HepG2 (cell line): Measurements from ENCODE around the gene SLCO4A1. TPM values are rescaled to one million over a fixed set of nuclear protein-coding genes. Genes with fewer than 3 reads are reported as not detected.

ENCODE experiments used
- AHR ChIP-seq: IDR thresholded peaks from 2 replicates; pipeline ENCODE4 v1.6.1; 2018; ENCODE audit warnings: missing genetic modification reagents, missing compliant biosample characterization
- BRCA1 ChIP-seq: sonication (generic); formaldehyde crosslinking; IDR thresholded peaks from 2 replicates; pipeline ENCODE4 v1.4.0; 2020; ENCODE audit warnings: missing genetic modification reagents
- BRD4 ChIP-seq: sonication (generic); formaldehyde crosslinking; IDR thresholded peaks from 2 replicates; pipeline ENCODE4 v1.4.0; 2020; ENCODE audit warnings: missing genetic modification reagents
- HNRNPL ChIP-seq: fragments of 200-400 bp; formaldehyde crosslinking; IDR thresholded peaks from 2 replicates; pipeline ENCODE4 v1.6.1; 2017; ENCODE audit warnings: mild to moderate bottlenecking, low read depth, low read length
- HOXA3 ChIP-seq: sonication (generic); formaldehyde crosslinking; IDR thresholded peaks from 2 replicates; pipeline ENCODE4 v1.5.0; 2020; ENCODE audit warnings: missing genetic modification reagents
- HOXD1 ChIP-seq: sonication (generic); formaldehyde crosslinking; IDR thresholded peaks from 2 replicates; pipeline ENCODE4 v1.5.0; 2020; ENCODE audit warnings: missing genetic modification reagents
- MAF1 ChIP-seq: sonication (generic); formaldehyde crosslinking; IDR thresholded peaks from 2 replicates; pipeline ENCODE4 v1.5.0; 2020; ENCODE audit warnings: missing genetic modification reagents, borderline replicate concordance
- NR3C1 ChIP-seq: sonication (generic); formaldehyde crosslinking; IDR thresholded peaks from 2 replicates; pipeline ENCODE4 v1.4.0; 2020; ENCODE audit warnings: missing genetic modification reagents
- RFXANK ChIP-seq: IDR thresholded peaks from 2 replicates; pipeline ENCODE4 v1.6.1; 2016
- TMF1 ChIP-seq: sonication (generic); formaldehyde crosslinking; IDR thresholded peaks from 2 replicates; pipeline ENCODE4 v1.8.1; 2022; ENCODE audit warnings: low read depth, missing genetic modification reagents
- ZFP82 ChIP-seq: sonication (generic); formaldehyde crosslinking; IDR thresholded peaks from 2 replicates; pipeline ENCODE4 v1.5.1; 2020; ENCODE audit warnings: mild to moderate bottlenecking, missing genetic modification reagents, borderline replicate concordance
- ZNF224 ChIP-seq: sonication (generic); formaldehyde crosslinking; IDR thresholded peaks from 2 replicates; pipeline ENCODE4 v1.5.0; 2020; ENCODE audit warnings: mild to moderate bottlenecking, missing genetic modification reagents
- ZNF232 ChIP-seq: sonication (generic); formaldehyde crosslinking; IDR thresholded peaks from 2 replicates; pipeline ENCODE4 v1.4.0; 2020; ENCODE audit warnings: missing genetic modification reagents, borderline replicate concordance
- ZNF484 ChIP-seq: sonication (generic); formaldehyde crosslinking; IDR thresholded peaks from 2 replicates; pipeline ENCODE4 v1.5.1; 2020; ENCODE audit warnings: mild to moderate bottlenecking, low read depth, missing genetic modification reagents, borderline replicate concordance
- ZNF549 ChIP-seq: sonication (generic); formaldehyde crosslinking; IDR thresholded peaks from 2 replicates; pipeline ENCODE4 v1.5.0; 2020; ENCODE audit warnings: missing genetic modification reagents
- ZNF660 ChIP-seq: sonication (generic); formaldehyde crosslinking; IDR thresholded peaks from 2 replicates; pipeline ENCODE4 v1.5.1; 2020; ENCODE audit warnings: mild to moderate bottlenecking, low read depth, missing genetic modification reagents, borderline replicate concordance
- ZNF883 ChIP-seq: sonication (generic); formaldehyde crosslinking; IDR thresholded peaks from 2 replicates; pipeline ENCODE4 v1.5.1; 2020; ENCODE audit warnings: mild to moderate bottlenecking, missing genetic modification reagents; ENCODE audit errors: not compliant biosample characterization
- polyA plus RNA-seq, 8 experiments: library from polyadenylated mRNA; depleted of rRNA in 3 of 8; stranded (reverse) in 7 of 8; unstranded in 1 of 8; fragments of >200 nt; fragmentation: Illumina TruSeq in 4 of 8; extraction: Trizol in 4 of 8; gene quantifications; 2 replicates each; pipeline versions ENCODE4 v1.2.1 to v1.2.3, GENCODE V29; 2011 to 2016; ENCODE audit warnings: low read depth in 4 of 8, missing spikeins in 1 of 8, mixed read lengths in 1 of 8; ENCODE audit not compliant: insufficient read depth in 1 of 8
- total RNA-seq, 5 experiments: library from RNA; depleted of rRNA; stranded (reverse); fragments of >200 nt; fragmentation: Illumina TruSeq; extraction: Trizol; gene quantifications; 2 replicates each; pipeline ENCODE4 v1.2.3, GENCODE V29; 2016; ENCODE audit warnings: low read depth in 1 of 5
- TF ChIP-seq, protein P1 (sequence below): sonication (generic); formaldehyde crosslinking; IDR thresholded peaks from 2 replicates; pipeline ENCODE4 v1.4.0; 2020; ENCODE audit warnings: missing genetic modification reagents, borderline replicate concordance
- TF ChIP-seq, protein P2 (sequence below): sonication (generic); formaldehyde crosslinking; IDR thresholded peaks from 2 replicates; pipeline ENCODE4 v1.4.0; 2020; ENCODE audit warnings: mild to moderate bottlenecking, missing genetic modification reagents
- TF ChIP-seq, protein P3 (sequence below): IDR thresholded peaks from 2 replicates; pipeline ENCODE4 v1.6.1; 2012; ENCODE audit warnings: low read length, improper control_type of control experiment

The SLCO4A1 gene
- total and polyA plus RNA-seq, 2 of the 13 experiments (the other 11 are each of a cell fraction or from before 2014, with no cell fraction given), result 55.5 to 112 TPM

DNA sequence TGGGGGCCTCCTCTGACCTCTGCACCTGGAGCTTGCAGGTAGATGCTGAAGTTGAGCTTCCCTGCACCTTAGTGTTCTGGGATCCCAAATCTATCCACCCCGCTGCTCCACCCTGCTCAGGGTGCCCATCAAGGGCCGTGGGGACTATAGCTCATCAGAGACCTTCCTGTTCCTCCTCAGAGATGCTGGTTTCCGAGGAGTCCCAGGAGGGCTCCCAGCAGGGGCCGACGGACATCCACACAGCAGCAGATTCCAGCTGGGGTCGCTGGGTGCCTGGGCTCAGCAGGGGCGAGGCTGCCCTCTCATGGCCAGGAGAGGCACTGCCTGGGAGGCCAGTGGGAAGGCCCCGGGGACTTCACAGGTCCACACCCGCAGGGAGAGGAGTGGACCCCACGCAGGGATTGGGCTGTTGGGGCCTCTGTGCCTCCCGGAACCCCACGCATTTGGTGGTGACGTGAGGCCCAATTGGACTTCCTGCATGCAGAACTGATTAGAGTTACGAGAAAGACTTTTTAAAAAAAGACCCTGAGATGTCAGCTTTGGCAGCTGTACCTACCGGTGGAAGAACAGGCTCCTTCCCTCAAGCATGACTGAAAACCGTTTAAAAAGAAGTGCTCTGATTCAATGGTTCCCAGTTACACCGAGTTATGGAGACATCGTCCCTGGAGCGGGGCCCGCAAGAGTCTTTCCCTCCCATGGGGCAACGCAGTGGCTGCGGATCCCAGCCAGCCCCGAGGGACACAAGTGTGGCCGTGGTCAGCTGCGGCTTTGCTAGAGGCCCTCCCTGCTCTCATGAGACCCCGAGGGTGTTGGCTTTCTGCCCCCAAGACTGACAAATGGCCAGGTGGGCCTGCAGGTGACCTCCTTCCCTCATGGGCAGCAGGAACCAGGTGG lies 25.3 kb upstream of the SLCO4A1 start (continued):
- TF ChIP-seq ZNF224 (CRISPR knock-in tag) (no peak; the same call in 1 of the 2 replicates), HOXA3 (CRISPR knock-in tag) (peak; percentile 67), ZNF660 (CRISPR knock-in tag) (no peak), MAF1 (CRISPR knock-in tag) (no peak), HNRNPL (0 out of 2 replicates have a peak, but pooled peaks have one; percentile 51), AHR (CRISPR knock-in tag) (peak; percentile 82; the same call in 1 of the 2 replicates), ZNF883 (CRISPR knock-in tag) (peak; percentile 81), BRD4 (CRISPR knock-in tag) (peak; percentile 34; the same call in 1 of the 2 replicates), ZFP82 (CRISPR knock-in tag) (peak; percentile 77), HOXD1 (CRISPR knock-in tag) (0 out of 2 replicates have a peak, but pooled peaks have one; percentile 50), TMF1 (CRISPR knock-in tag) (no peak), ZNF232 (CRISPR knock-in tag) (0 out of 2 replicates have a peak, but pooled peaks have one; percentile 68), ZNF549 (CRISPR knock-in tag) (no peak), ZNF484 (no peak), BRCA1 (CRISPR knock-in tag) (no peak), RFXANK (CRISPR knock-in tag) (no peak), NR3C1 (CRISPR knock-in tag) (no peak)
- TF ChIP-seq, protein P1, sequence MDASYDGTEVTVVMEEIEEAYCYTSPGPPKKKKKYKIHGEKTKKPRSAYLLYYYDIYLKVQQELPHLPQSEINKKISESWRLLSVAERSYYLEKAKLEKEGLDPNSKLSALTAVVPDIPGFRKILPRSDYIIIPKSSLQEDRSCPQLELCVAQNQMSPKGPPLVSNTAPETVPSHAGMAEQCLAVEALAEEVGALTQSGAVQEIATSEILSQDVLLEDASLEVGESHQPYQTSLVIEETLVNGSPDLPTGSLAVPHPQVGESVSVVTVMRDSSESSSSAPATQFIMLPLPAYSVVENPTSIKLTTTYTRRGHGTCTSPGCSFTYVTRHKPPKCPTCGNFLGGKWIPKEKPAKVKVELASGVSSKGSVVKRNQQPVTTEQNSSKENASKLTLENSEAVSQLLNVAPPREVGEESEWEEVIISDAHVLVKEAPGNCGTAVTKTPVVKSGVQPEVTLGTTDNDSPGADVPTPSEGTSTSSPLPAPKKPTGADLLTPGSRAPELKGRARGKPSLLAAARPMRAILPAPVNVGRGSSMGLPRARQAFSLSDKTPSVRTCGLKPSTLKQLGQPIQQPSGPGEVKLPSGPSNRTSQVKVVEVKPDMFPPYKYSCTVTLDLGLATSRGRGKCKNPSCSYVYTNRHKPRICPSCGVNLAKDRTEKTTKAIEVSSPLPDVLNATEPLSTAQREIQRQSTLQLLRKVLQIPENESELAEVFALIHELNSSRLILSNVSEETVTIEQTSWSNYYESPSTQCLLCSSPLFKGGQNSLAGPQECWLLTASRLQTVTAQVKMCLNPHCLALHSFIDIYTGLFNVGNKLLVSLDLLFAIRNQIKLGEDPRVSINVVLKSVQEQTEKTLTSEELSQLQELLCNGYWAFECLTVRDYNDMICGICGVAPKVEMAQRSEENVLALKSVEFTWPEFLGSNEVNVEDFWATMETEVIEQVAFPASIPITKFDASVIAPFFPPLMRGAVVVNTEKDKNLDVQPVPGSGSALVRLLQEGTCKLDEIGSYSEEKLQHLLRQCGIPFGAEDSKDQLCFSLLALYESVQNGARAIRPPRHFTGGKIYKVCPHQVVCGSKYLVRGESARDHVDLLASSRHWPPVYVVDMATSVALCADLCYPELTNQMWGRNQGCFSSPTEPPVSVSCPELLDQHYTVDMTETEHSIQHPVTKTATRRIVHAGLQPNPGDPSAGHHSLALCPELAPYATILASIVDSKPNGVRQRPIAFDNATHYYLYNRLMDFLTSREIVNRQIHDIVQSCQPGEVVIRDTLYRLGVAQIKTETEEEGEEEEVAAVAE (CRISPR knock-in tag), result 0 out of 2 replicates have a peak, but pooled peaks have one; percentile 52
- TF ChIP-seq, protein P2, sequence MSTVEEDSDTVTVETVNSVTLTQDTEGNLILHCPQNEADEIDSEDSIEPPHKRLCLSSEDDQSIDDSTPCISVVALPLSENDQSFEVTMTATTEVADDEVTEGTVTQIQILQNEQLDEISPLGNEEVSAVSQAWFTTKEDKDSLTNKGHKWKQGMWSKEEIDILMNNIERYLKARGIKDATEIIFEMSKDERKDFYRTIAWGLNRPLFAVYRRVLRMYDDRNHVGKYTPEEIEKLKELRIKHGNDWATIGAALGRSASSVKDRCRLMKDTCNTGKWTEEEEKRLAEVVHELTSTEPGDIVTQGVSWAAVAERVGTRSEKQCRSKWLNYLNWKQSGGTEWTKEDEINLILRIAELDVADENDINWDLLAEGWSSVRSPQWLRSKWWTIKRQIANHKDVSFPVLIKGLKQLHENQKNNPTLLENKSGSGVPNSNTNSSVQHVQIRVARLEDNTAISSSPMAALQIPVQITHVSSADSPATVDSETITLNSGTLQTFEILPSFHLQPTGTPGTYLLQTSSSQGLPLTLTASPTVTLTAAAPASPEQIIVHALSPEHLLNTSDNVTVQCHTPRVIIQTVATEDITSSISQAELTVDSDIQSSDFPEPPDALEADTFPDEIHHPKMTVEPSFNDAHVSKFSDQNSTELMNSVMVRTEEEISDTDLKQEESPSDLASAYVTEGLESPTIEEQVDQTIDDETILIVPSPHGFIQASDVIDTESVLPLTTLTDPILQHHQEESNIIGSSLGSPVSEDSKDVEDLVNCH, result no peak
- TF ChIP-seq, protein P3, sequence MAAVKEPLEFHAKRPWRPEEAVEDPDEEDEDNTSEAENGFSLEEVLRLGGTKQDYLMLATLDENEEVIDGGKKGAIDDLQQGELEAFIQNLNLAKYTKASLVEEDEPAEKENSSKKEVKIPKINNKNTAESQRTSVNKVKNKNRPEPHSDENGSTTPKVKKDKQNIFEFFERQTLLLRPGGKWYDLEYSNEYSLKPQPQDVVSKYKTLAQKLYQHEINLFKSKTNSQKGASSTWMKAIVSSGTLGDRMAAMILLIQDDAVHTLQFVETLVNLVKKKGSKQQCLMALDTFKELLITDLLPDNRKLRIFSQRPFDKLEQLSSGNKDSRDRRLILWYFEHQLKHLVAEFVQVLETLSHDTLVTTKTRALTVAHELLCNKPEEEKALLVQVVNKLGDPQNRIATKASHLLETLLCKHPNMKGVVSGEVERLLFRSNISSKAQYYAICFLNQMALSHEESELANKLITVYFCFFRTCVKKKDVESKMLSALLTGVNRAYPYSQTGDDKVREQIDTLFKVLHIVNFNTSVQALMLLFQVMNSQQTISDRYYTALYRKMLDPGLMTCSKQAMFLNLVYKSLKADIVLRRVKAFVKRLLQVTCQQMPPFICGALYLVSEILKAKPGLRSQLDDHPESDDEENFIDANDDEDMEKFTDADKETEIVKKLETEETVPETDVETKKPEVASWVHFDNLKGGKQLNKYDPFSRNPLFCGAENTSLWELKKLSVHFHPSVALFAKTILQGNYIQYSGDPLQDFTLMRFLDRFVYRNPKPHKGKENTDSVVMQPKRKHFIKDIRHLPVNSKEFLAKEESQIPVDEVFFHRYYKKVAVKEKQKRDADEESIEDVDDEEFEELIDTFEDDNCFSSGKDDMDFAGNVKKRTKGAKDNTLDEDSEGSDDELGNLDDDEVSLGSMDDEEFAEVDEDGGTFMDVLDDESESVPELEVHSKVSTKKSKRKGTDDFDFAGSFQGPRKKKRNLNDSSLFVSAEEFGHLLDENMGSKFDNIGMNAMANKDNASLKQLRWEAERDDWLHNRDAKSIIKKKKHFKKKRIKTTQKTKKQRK, result no peak
